HCT116 (cell line): ENCODE results near the gene TBXAS1. TPM values are rescaled to one million over a fixed set of nuclear protein-coding genes. Genes with fewer than 3 reads are reported as not detected.

ENCODE experiments used
- ATAC-seq: fragments of 200-7000 bp; cut with Tn5 transposase; 2 replicates; pipeline ENCODE4 v1.9.1; 2020; ENCODE audit warnings: mild to moderate bottlenecking, moderate library complexity
- BruUV-seq: library from RNA; stranded (reverse); fragments of 400-500 nt; replicated peaks from 2 replicates; lab custom pipeline; 2021; lab: Mats Ljungman, UMichigan
- CTCF ChIA-PET: fragments of 300-600 bp; sonication (Branson Sonifier 250); formaldehyde crosslinking; loops from one replicate; lab custom pipeline; 2021; ENCODE audit warnings: antibody characterized with exemption; lab: Charles Lee
- POLR2A ChIA-PET: fragments of 300-600, 350-600 bp; sonication (Branson Sonifier 250); formaldehyde crosslinking; loops from one replicate; lab custom pipeline; 2021; ENCODE audit warnings: antibody characterized with exemption; lab: Charles Lee
- RAD21 ChIA-PET, 2 experiments: fragments of 300-600 bp; sonication (Branson Sonifier 250); formaldehyde crosslinking; loops; one replicate each; lab custom pipeline; 2023; ENCODE audit warnings: low total read pairs in 2 of 2; ENCODE audit not compliant: uncharacterized antibody in 2 of 2, unreplicated experiment in 2 of 2, low non-redundant PET in 1 of 2; lab: Charles Lee
- DNase-seq: peaks from one replicate; pipeline ENCODE4 v3.0.0-alpha.2; 2010; ENCODE audit warnings: low read depth, low spot score
- H2AFZ ChIP-seq: fragments of 200-600 bp; shearing (Covaris generic), sonication (generic); 2 replicates; pipeline ENCODE4 v1.6.1; 2017; ENCODE audit warnings: low read depth, mixed run types, mixed read lengths, antibody characterized with exemption, low read length; ENCODE audit not compliant: poor library complexity, severe bottlenecking
- H3K27ac ChIP-seq: 2 replicates; pipeline ENCODE4 v1.5.1; 2012; ENCODE audit warnings: low read depth, low read length
- H3K27me3 ChIP-seq: fragments of 200-600 bp; sonication (generic); 2 replicates; pipeline ENCODE4 v1.6.1; 2016; ENCODE audit warnings: mixed run types, low read length, mixed read lengths; ENCODE audit not compliant: insufficient read depth
- H3K36me3 ChIP-seq, 2 experiments: fragments of 200-500 bp in 1 of 2; fragments of 200-600 bp in 1 of 2; sonication (Bioruptor generic) in 1 of 2; sonication (generic) in 1 of 2; 2 replicates each; pipeline versions ENCODE4 v1.5.1 to v1.6.1; 2014 to 2016; ENCODE audit warnings: low read length in 2 of 2, inconsistent platforms in 1 of 2, mixed read lengths in 1 of 2, mixed run types in 1 of 2; ENCODE audit not compliant: insufficient read depth in 2 of 2, control insufficient read depth in 1 of 2
- H3K4me1 ChIP-seq, 2 experiments: fragments of 200-600 bp in 1 of 2; sonication (generic) in 1 of 2; 2 replicates each; pipeline versions ENCODE4 v1.5.1 to v1.6.1; 2012 to 2017; ENCODE audit warnings: low read length in 2 of 2, inconsistent platforms in 1 of 2, mild to moderate bottlenecking in 1 of 2, mixed read lengths in 1 of 2, mixed run types in 1 of 2, moderate library complexity in 1 of 2; ENCODE audit not compliant: insufficient read depth in 2 of 2, control insufficient read depth in 1 of 2
- H3K4me2 ChIP-seq: fragments of 200-600 bp; sonication (generic); 2 replicates; pipeline ENCODE4 v1.6.1; 2017; ENCODE audit warnings: mixed run types, low read length, mixed read lengths
- H3K4me3 ChIP-seq, 2 experiments: fragments of 200-600 bp in 1 of 2; sonication (generic) in 1 of 2; replicated peaks in 1 of 2; 2 replicates each; pipeline ENCODE4 v1.5.1; 2011 to 2016; ENCODE audit warnings: low read length in 2 of 2, control low read depth in 1 of 2, low read depth in 1 of 2, mild to moderate bottlenecking in 1 of 2, mixed read lengths in 1 of 2, mixed run types in 1 of 2
- H3K79me2 ChIP-seq: fragments of 200-600 bp; sonication (generic); 2 replicates; pipeline ENCODE4 v1.6.1; 2017; ENCODE audit warnings: mild to moderate bottlenecking, mixed run types, low read length, moderate library complexity, mixed read lengths; ENCODE audit not compliant: insufficient read depth
- H3K9ac ChIP-seq: fragments of 200-600 bp; sonication (generic); 2 replicates; pipeline ENCODE4 v1.6.1; 2016; ENCODE audit warnings: low read length, mixed read lengths
- H3K9me2 ChIP-seq: fragments of 200-600 bp; sonication (generic), shearing (Covaris generic); 2 replicates; pipeline ENCODE4 v1.6.1; 2017; ENCODE audit warnings: mixed run types, mild to moderate bottlenecking, moderate library complexity; ENCODE audit not compliant: insufficient read depth
- H3K9me3 ChIP-seq, 2 experiments: fragments of 200-500 bp in 1 of 2; fragments of 200-600 bp in 1 of 2; sonication (Bioruptor generic) in 1 of 2; sonication (generic) in 1 of 2; 2 replicates each; pipeline ENCODE4 v1.6.1; 2014 to 2017; ENCODE audit warnings: low read length in 2 of 2, mixed read lengths in 2 of 2, inconsistent platforms in 1 of 2, low read depth in 1 of 2, mild to moderate bottlenecking in 1 of 2, mixed run types in 1 of 2, moderate library complexity in 1 of 2; ENCODE audit not compliant: control insufficient read depth in 1 of 2, insufficient read depth in 1 of 2
- H4K20me1 ChIP-seq: fragments of 200-600 bp; sonication (generic), shearing (Covaris generic); 2 replicates; pipeline ENCODE4 v1.6.1; 2017; ENCODE audit warnings: mixed run types, mild to moderate bottlenecking, moderate library complexity; ENCODE audit not compliant: insufficient read depth
- CEBPB ChIP-seq: IDR thresholded peaks from 2 replicates; pipeline ENCODE4 v1.6.1; 2012; ENCODE audit warnings: low read depth
- EGR1 ChIP-seq: IDR thresholded peaks from 2 replicates; pipeline ENCODE4 v1.6.1; 2012; ENCODE audit warnings: low read depth
- ELF1 ChIP-seq: IDR thresholded peaks from 2 replicates; pipeline ENCODE4 v1.6.1; 2012; ENCODE audit warnings: low read depth, borderline replicate concordance
- EZH2phosphoT487 ChIP-seq: fragments of 200-600 bp; IDR thresholded peaks from 2 replicates; pipeline ENCODE4 v1.6.1; 2018; ENCODE audit warnings: antibody characterized with exemption, borderline replicate concordance
- FOSL1 ChIP-seq: IDR thresholded peaks from 2 replicates; pipeline ENCODE4 v1.6.1; 2012; ENCODE audit warnings: low read depth
- JUND ChIP-seq: IDR thresholded peaks from 2 replicates; pipeline ENCODE4 v1.6.1; 2012
- RAD21 ChIP-seq: IDR thresholded peaks from 2 replicates; pipeline ENCODE4 v1.6.1; 2012; ENCODE audit warnings: low read depth, mild to moderate bottlenecking
- SP1 ChIP-seq: IDR thresholded peaks from 2 replicates; pipeline ENCODE4 v1.6.1; 2012; ENCODE audit warnings: low read depth
- SRF ChIP-seq: IDR thresholded peaks from 2 replicates; pipeline ENCODE4 v1.6.1; 2012; ENCODE audit warnings: low read depth
- TCF7L2 ChIP-seq: IDR thresholded peaks from 2 replicates; pipeline ENCODE4 v1.7.0; 2011; ENCODE audit warnings: borderline replicate concordance, inconsistent platforms; ENCODE audit not compliant: insufficient read depth, insufficient read length; ENCODE audit errors: extremely low read depth
- YY1 ChIP-seq: IDR thresholded peaks from 2 replicates; pipeline ENCODE4 v1.6.1; 2011; ENCODE audit warnings: low read length, low read depth, moderate library complexity, mild to moderate bottlenecking; ENCODE audit not compliant: insufficient replicate concordance; ENCODE audit errors: extremely low read depth
- ZBTB33 ChIP-seq: IDR thresholded peaks from 2 replicates; pipeline ENCODE4 v1.6.1; 2011; ENCODE audit warnings: mild to moderate bottlenecking, low read length, moderate library complexity; ENCODE audit not compliant: insufficient replicate concordance; ENCODE audit errors: extremely low read depth
- ZFX ChIP-seq: fragments of 450-650 bp; IDR thresholded peaks from 2 replicates; pipeline ENCODE4 v1.6.1; 2017
- ZNF274 ChIP-seq: fragments of 200-500 bp; sonication (Bioruptor generic); IDR thresholded peaks from 2 replicates; pipeline ENCODE4 v1.6.1; 2014; ENCODE audit warnings: mild to moderate bottlenecking, low read depth, low read length, inconsistent platforms
- intact Hi-C: fragments of 100-400 bp; cut with micrococcal nuclease; formaldehyde crosslinking; loops from 2 replicates; pipeline ENCODE4 v1.10.0; 2022
- total RNA-seq: library from RNA; stranded (reverse); gene quantifications from one replicate; pipeline ENCODE4 v1.2.1, GENCODE V29; 2021; ENCODE audit not compliant: unreplicated experiment
- TF ChIP-seq, protein P1 (sequence below), 3 experiments: fragments of 200-600 bp in 1 of 3; sonication (generic) in 1 of 3; IDR thresholded peaks in 2 of 3; conservative IDR thresholded peaks in 1 of 3; 2 replicates each; pipeline ENCODE4 v1.5.1; 2012 to 2017; ENCODE audit warnings: low read depth in 2 of 3, low read length in 2 of 3, antibody characterized with exemption in 1 of 3, borderline replicate concordance in 1 of 3, control low read depth in 1 of 3, mild to moderate bottlenecking in 1 of 3, mixed read lengths in 1 of 3, mixed run types in 1 of 3, moderate library complexity in 1 of 3; ENCODE audit not compliant: insufficient read depth in 1 of 3
- TF ChIP-seq, protein P2 (sequence below): IDR thresholded peaks from 2 replicates; pipeline ENCODE4 v1.6.1; 2012

The TBXAS1 gene
- total RNA-seq, 1 experiment from 2014 or later, result 1.4 TPM

DNA sequence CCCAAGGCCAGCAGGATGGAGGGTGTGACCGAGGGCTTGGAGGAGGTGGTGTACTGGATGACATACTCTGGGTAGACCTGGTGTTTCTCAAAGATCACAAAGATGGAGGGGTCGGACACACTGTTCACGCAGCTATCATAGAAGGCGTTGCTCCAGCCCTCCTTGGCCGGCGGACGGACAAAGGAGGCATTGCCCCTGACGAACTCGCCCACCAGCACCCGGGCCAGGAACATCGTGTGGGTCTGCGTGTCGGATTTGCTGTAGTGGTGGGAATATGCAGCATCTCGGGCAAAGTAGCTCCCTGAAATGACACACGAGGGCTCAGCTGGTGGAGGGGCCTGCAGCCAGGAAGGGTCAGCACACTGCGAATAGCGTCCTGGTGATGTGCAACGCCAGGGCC, 195.5 kb downstream of the TBXAS1 start:
- TF ChIP-seq FOSL1 (no peak), EGR1 (no peak), EZH2phosphoT487 (no peak), ZFX (no peak), RAD21 (no peak), CEBPB (no peak), ELF1 (no peak), ZNF274 (no peak), SRF (no peak), JUND (no peak), YY1 (no peak), ZBTB33 (no peak), SP1 (no peak), TCF7L2 (no peak)
- TF ChIP-seq, protein P1, sequence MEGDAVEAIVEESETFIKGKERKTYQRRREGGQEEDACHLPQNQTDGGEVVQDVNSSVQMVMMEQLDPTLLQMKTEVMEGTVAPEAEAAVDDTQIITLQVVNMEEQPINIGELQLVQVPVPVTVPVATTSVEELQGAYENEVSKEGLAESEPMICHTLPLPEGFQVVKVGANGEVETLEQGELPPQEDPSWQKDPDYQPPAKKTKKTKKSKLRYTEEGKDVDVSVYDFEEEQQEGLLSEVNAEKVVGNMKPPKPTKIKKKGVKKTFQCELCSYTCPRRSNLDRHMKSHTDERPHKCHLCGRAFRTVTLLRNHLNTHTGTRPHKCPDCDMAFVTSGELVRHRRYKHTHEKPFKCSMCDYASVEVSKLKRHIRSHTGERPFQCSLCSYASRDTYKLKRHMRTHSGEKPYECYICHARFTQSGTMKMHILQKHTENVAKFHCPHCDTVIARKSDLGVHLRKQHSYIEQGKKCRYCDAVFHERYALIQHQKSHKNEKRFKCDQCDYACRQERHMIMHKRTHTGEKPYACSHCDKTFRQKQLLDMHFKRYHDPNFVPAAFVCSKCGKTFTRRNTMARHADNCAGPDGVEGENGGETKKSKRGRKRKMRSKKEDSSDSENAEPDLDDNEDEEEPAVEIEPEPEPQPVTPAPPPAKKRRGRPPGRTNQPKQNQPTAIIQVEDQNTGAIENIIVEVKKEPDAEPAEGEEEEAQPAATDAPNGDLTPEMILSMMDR (IDR thresholded peaks at IDR 0.05 in 2 of 3, conservative IDR thresholded peaks at IDR 0.05 in 1 of 3; ENCODE audit: borderline replicate concordance in 1 of 3, insufficient read depth in 1 of 3, low read depth in 2 of 3, low read length in 2 of 3), result no peak
- TF ChIP-seq, protein P2, sequence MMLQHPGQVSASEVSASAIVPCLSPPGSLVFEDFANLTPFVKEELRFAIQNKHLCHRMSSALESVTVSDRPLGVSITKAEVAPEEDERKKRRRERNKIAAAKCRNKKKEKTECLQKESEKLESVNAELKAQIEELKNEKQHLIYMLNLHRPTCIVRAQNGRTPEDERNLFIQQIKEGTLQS, result no peak
- no peaks in the 10 kb centered on the region for H3K27me3 ChIP-seq
- H3K9me3 ChIP-seq, result no peaks in the 10 kb centered on the region
- H3K36me3 ChIP-seq, result no peaks in the 10 kb centered on the region
- no peaks in the 10 kb centered on the region for H3K9me2 ChIP-seq
- POLR2A ChIA-PET, result no interaction called here
- H4K20me1 ChIP-seq, result no peaks in the 10 kb centered on the region
- no peak overlapping the region for H3K9ac ChIP-seq
- intact Hi-C loops, result no loop called here
- DNase-seq (no peak), ATAC-seq (no peak)
- H2AFZ ChIP-seq, result no peak overlapping the region
- H3K4me1 ChIP-seq, result no peaks in the 10 kb centered on the region
- H3K4me2 ChIP-seq, result no peak overlapping the region
- RAD21 ChIA-PET, result interaction anchor here in 1 of 2 experiments (0.6 kb wide), 1 partner anchor 354 kb away, joined by 3 read pairs; no protein-coding TSS in a partner anchor
- BruUV-seq, result no TSS peak
- no peaks in the 10 kb centered on the region for H3K79me2 ChIP-seq
- CTCF ChIA-PET, result no interaction called here
- no peak overlapping the region for H3K4me3 ChIP-seq
- H3K27ac ChIP-seq, result no peak overlapping the region
